HepG2 (cell line): Measurements from ENCODE around the gene TBC1D20. TPM values are rescaled to one million over a fixed set of nuclear protein-coding genes. Genes with fewer than 3 reads are reported as not detected.
"Not testable (repeated sequence)": the region's sequence is repeated elsewhere in the genome, so short reads cannot be mapped to it uniquely, and the experiment has no call there.

Experiments used
- ATAC-seq: fragments of 200-7000 bp; cut with Tn5 transposase; 3 replicates; pipeline ENCODE4 v1.9.1; 2020; ENCODE audit warnings: mild to moderate bottlenecking, moderate library complexity
- BruUV-seq: library from RNA; stranded (reverse); fragments of 400-500 nt; replicated peaks from 2 replicates; lab custom pipeline; 2021; lab: Mats Ljungman, UMichigan
- CTCF ChIA-PET: fragments of 300-600 bp; formaldehyde crosslinking; extraction: SDS; loops from one replicate; lab custom pipeline; 2021; ENCODE audit warnings: low total read pairs, inconsistent platforms, low intra/inter-chr PET ratio; lab: Yijun Ruan, JAX
- POLR2A ChIA-PET: fragments of 350-600 bp; sonication (Branson Sonifier 250); formaldehyde crosslinking; loops from one replicate; lab custom pipeline; 2020; ENCODE audit warnings: antibody characterized with exemption, inconsistent platforms; lab: Yijun Ruan, JAX
- DNase-seq: peaks from one replicate; pipeline ENCODE4 v3.0.0-alpha.2; 2015; ENCODE audit warnings: low spot score
- FAIRE-seq: peaks from 3 replicates; lab custom pipeline; 2011; peaks lifted over from hg19 to GRCh38; lab: Jason Lieb, UNC
- H2AFZ ChIP-seq: one replicate; pipeline ENCODE4 v1.6.1; 2011; ENCODE audit warnings: low read length, inconsistent platforms
- H3K27ac ChIP-seq: fragments of 300-600 bp; 3 replicates; pipeline ENCODE4 v1.8.0; 2011; ENCODE audit warnings: mixed run types, mild to moderate bottlenecking, mixed read lengths, low read length, inconsistent platforms; ENCODE audit not compliant: insufficient read depth; ENCODE audit errors: extremely low read length
- H3K27me3 ChIP-seq, 2 experiments: fragments of 200-600 bp in 1 of 2; 2 replicates in 1 of 2; 3 replicates in 1 of 2; pipeline versions ENCODE4 v1.6.0 to v1.8.0; 2011; ENCODE audit warnings: low read length in 2 of 2, mild to moderate bottlenecking in 2 of 2, moderate library complexity in 2 of 2, inconsistent platforms in 1 of 2; ENCODE audit not compliant: insufficient read depth in 2 of 2, control insufficient read depth in 1 of 2
- H3K36me3 ChIP-seq, 2 experiments: fragments of 200-600 bp in 1 of 2; replicated peaks in 1 of 2; 2 replicates in 1 of 2; 3 replicates in 1 of 2; pipeline versions ENCODE4 v1.5.1 to v1.8.0; 2011; ENCODE audit warnings: low read length in 2 of 2, inconsistent platforms in 1 of 2; ENCODE audit not compliant: insufficient read depth in 2 of 2, control insufficient read depth in 1 of 2
- H3K4me1 ChIP-seq: 2 replicates; pipeline ENCODE4 v1.5.1; 2012; ENCODE audit warnings: low read length, inconsistent platforms; ENCODE audit not compliant: insufficient read depth
- H3K4me2 ChIP-seq: 2 replicates; pipeline ENCODE4 v1.6.0; 2011; ENCODE audit warnings: low read depth, low read length, inconsistent platforms
- H3K4me3 ChIP-seq, 3 experiments: fragments of 200-600 bp in 1 of 3; sonication (generic), shearing (Covaris generic) in 1 of 3; replicated peaks in 1 of 3; 2 replicates each; pipeline ENCODE4 v1.5.1; 2011 to 2016; ENCODE audit warnings: low read length in 3 of 3, inconsistent platforms in 2 of 3, low read depth in 2 of 3, mild to moderate bottlenecking in 2 of 3, control low read depth in 1 of 3, mixed read lengths in 1 of 3; ENCODE audit not compliant: insufficient read depth in 1 of 3
- H3K79me2 ChIP-seq: one replicate; pipeline ENCODE4 v1.6.1; 2011; ENCODE audit warnings: low read length, inconsistent platforms; ENCODE audit not compliant: insufficient read depth
- H3K9ac ChIP-seq: 2 replicates; pipeline ENCODE4 v1.6.0; 2011; ENCODE audit warnings: mild to moderate bottlenecking, low read depth, low read length, inconsistent platforms; ENCODE audit not compliant: insufficient read depth
- H3K9me3 ChIP-seq: 2 replicates; pipeline ENCODE4 v1.5.1; 2012; ENCODE audit warnings: mild to moderate bottlenecking, low read length
- H4K20me1 ChIP-seq: 2 replicates; pipeline ENCODE4 v1.6.0; 2011; ENCODE audit warnings: inconsistent platforms, mild to moderate bottlenecking, low read length, moderate library complexity; ENCODE audit not compliant: insufficient read depth
- BORCS8-MEF2B ChIP-seq: sonication (generic); formaldehyde crosslinking; IDR thresholded peaks from 2 replicates; pipeline ENCODE4 v1.8.0; 2022; ENCODE audit warnings: mild to moderate bottlenecking, missing genetic modification reagents
- CHCHD3 ChIP-seq: sonication (generic); formaldehyde crosslinking; IDR thresholded peaks from 2 replicates; pipeline ENCODE4 v1.8.0; 2022; ENCODE audit warnings: mild to moderate bottlenecking, missing genetic modification reagents, moderate library complexity
- EED ChIP-seq: sonication (generic); formaldehyde crosslinking; IDR thresholded peaks from 2 replicates; pipeline ENCODE4 v1.5.0; 2020; ENCODE audit warnings: mild to moderate bottlenecking, missing genetic modification reagents
- HIVEP1 ChIP-seq: sonication (generic); formaldehyde crosslinking; IDR thresholded peaks from 2 replicates; pipeline ENCODE4 v1.4.0; 2020; ENCODE audit warnings: mild to moderate bottlenecking, missing genetic modification reagents
- SALL1 ChIP-seq: sonication (generic); formaldehyde crosslinking; IDR thresholded peaks from 2 replicates; pipeline ENCODE4 v1.8.0; 2022; ENCODE audit warnings: mild to moderate bottlenecking, missing genetic modification reagents
- SOX6 ChIP-seq, 2 experiments: fragments of 450-650 bp in 1 of 2; sonication (generic) in 1 of 2; formaldehyde crosslinking in 1 of 2; IDR thresholded peaks; 2 replicates each; pipeline versions ENCODE4 v1.4.0 to v1.6.1; 2017 to 2020; ENCODE audit warnings: antibody characterized with exemption in 1 of 2, mild to moderate bottlenecking in 1 of 2, missing genetic modification reagents in 1 of 2
- ZNF460 ChIP-seq: sonication (generic); formaldehyde crosslinking; IDR thresholded peaks from 2 replicates; pipeline ENCODE4 v1.5.1; 2020; ENCODE audit warnings: missing genetic modification reagents, mild to moderate bottlenecking, borderline replicate concordance
- ZNF615 ChIP-seq: sonication (generic); formaldehyde crosslinking; IDR thresholded peaks from 2 replicates; pipeline ENCODE4 v1.5.0; 2020; ENCODE audit warnings: mild to moderate bottlenecking, missing genetic modification reagents, borderline replicate concordance
- WGBS: methylation state at CpG from one replicate; pipeline ENCODE4 v1.1.6; 2017; ENCODE audit warnings: low lambda C conversion rate; 5-methylcytosine and 5-hydroxymethylcytosine counted together
- in situ Hi-C: cut with HindIII; loops from 2 replicates; pipeline ENCODE4 v1.10.0; 2017; ENCODE audit warnings: low pct_unique_long_range_greater_than_20kb; ENCODE audit not compliant: extremely low pct_ligation_motif_present
- intact Hi-C: fragments of 100-400 bp; cut with micrococcal nuclease; formaldehyde crosslinking; loops from one replicate; pipeline ENCODE4 v1.10.0; 2022; ENCODE audit not compliant: unreplicated experiment
- polyA plus RNA-seq, 8 experiments: library from polyadenylated mRNA; depleted of rRNA in 3 of 8; stranded (reverse) in 7 of 8; unstranded in 1 of 8; fragments of >200 nt; fragmentation: Illumina TruSeq in 4 of 8; extraction: Trizol in 4 of 8; gene quantifications; 2 replicates each; pipeline versions ENCODE4 v1.2.1 to v1.2.3, GENCODE V29; 2011 to 2016; ENCODE audit warnings: low read depth in 4 of 8, missing spikeins in 1 of 8, mixed read lengths in 1 of 8; ENCODE audit not compliant: insufficient read depth in 1 of 8
- small RNA-seq, 3 experiments: library from RNA; depleted of rRNA; stranded (forward); fragments of <200 nt; gene quantifications; one replicate each; pipeline ENCODE3, GENCODE V24; 2012; ENCODE audit warnings: low read depth in 2 of 3, low replicate concordance in 1 of 3; ENCODE audit not compliant: insufficient read length in 3 of 3, insufficient read depth in 2 of 3
- total RNA-seq, 5 experiments: library from RNA; depleted of rRNA; stranded (reverse); fragments of >200 nt; fragmentation: Illumina TruSeq; extraction: Trizol; gene quantifications; 2 replicates each; pipeline ENCODE4 v1.2.3, GENCODE V29; 2016; ENCODE audit warnings: low read depth in 1 of 5
- TF ChIP-seq, protein P1 (sequence below): sonication (generic); formaldehyde crosslinking; IDR thresholded peaks from 2 replicates; pipeline ENCODE4 v1.5.1; 2020; ENCODE audit warnings: mild to moderate bottlenecking, missing genetic modification reagents, moderate library complexity

Gene TBC1D20
- total and polyA plus RNA-seq, 2 of the 13 experiments (the other 11 are each of a cell fraction or from before 2014, with no cell fraction given): 36.6 to 47.1 TPM

DNA sequence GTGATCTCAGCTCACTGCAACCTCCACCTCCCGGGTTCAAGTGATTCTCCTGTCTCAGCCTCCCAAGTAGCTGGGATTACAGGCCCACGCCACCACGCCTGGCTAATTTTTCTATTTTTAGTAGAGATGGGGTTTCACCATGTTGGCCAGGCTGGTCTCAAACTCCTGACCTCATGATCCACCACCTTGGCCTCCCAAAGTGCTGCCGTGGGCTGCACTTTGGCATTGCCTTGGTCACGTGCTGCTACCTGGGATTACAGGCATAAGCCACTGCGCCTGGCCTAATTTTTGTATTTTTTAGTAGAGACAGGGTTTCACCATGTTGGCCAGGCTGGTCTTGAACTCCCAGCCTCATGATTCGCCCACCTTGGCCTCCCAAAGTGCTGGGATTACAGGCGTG, 75.7 kb downstream of the TBC1D20 start:
- FAIRE-seq; H3K4me3 ChIP-seq; BruUV-seq; H3K9me3 ChIP-seq; DNase-seq; H3K27me3 ChIP-seq; H3K4me2 ChIP-seq; CTCF ChIA-PET; intact Hi-C loops; H3K27ac ChIP-seq; H3K9ac ChIP-seq; in situ Hi-C loops; H2AFZ ChIP-seq; ATAC-seq; TF ChIP-seq SOX6 (IDR thresholded peaks at IDR 0.05): not testable (repeated sequence)
- TF ChIP-seq CHCHD3 (CRISPR knock-in tag) (0 out of 2 replicates have a peak, but pooled peaks have one; percentile 37), HIVEP1 (CRISPR knock-in tag) (peak; percentile 44; the same call in 1 of the 2 replicates), ZNF460 (0 out of 2 replicates have a peak, but pooled peaks have one; percentile 26), SOX6 (CRISPR knock-in tag; IDR thresholded peaks at IDR 0.05) (0 out of 2 replicates have a peak, but pooled peaks have one; percentile 16), EED (peak; percentile 51; the same call in 1 of the 2 replicates), SALL1 (CRISPR knock-in tag) (peak; percentile 18; the same call in 1 of the 2 replicates), ZNF615 (CRISPR knock-in tag) (0 out of 2 replicates have a peak, but pooled peaks have one; percentile 7), BORCS8-MEF2B (peak; percentile 9; the same call in 1 of the 2 replicates)
- TF ChIP-seq, protein P1, sequence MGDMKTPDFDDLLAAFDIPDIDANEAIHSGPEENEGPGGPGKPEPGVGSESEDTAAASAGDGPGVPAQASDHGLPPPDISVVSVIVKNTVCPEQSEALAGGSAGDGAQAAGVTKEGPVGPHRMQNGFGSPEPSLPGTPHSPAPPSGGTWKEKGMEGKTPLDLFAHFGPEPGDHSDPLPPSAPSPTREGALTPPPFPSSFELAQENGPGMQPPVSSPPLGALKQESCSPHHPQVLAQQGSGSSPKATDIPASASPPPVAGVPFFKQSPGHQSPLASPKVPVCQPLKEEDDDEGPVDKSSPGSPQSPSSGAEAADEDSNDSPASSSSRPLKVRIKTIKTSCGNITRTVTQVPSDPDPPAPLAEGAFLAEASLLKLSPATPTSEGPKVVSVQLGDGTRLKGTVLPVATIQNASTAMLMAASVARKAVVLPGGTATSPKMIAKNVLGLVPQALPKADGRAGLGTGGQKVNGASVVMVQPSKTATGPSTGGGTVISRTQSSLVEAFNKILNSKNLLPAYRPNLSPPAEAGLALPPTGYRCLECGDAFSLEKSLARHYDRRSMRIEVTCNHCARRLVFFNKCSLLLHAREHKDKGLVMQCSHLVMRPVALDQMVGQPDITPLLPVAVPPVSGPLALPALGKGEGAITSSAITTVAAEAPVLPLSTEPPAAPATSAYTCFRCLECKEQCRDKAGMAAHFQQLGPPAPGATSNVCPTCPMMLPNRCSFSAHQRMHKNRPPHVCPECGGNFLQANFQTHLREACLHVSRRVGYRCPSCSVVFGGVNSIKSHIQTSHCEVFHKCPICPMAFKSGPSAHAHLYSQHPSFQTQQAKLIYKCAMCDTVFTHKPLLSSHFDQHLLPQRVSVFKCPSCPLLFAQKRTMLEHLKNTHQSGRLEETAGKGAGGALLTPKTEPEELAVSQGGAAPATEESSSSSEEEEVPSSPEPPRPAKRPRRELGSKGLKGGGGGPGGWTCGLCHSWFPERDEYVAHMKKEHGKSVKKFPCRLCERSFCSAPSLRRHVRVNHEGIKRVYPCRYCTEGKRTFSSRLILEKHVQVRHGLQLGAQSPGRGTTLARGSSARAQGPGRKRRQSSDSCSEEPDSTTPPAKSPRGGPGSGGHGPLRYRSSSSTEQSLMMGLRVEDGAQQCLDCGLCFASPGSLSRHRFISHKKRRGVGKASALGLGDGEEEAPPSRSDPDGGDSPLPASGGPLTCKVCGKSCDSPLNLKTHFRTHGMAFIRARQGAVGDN: peak; percentile 27
- POLR2A ChIA-PET: interaction anchor here (0.6 to 29.0 kb wide), 3 partner anchors 11 to 53 kb away, joined by 5 to 1587 read pairs (median 909); partner anchors contain the start of gene RBCK1
- Histone ChIP-seq H3K36me3 (peaks cover 36 to 88% of the 10 kb centered on the region in 2 experiments), H3K79me2 (peaks cover 82% of the 10 kb centered on the region), H3K4me1 (peaks cover 77% of the 10 kb centered on the region), H4K20me1 (peaks cover 35% of the 10 kb centered on the region)
- WGBS: 97% methylated on average over 8 of the region's 8 CpGs

Small RNAs within 50 kb of the gene (small RNA-seq; reads per million reads assigned to genes)
- gene RF00019: 0 reads per million in 3 experiments

Other genes with a start within 250 kb of the TBC1D20 start
- not detected in 2 replicates for gene DEFB129, start 235.3 kb downstream of the TBC1D20 start, total RNA-seq (2016; rRNA removed; fragmentation: Illumina TruSeq; extraction: Trizol)
- gene DEFB129, start 235.3 kb downstream of the TBC1D20 start, polyA plus RNA-seq (2011; rRNA removed): not detected in 2 replicates
- not detected in 2 replicates for gene DEFB132, start 204.8 kb downstream of the TBC1D20 start, total RNA-seq (2016; rRNA removed; fragmentation: Illumina TruSeq; extraction: Trizol)
- not detected in 2 replicates for gene DEFB132, start 204.8 kb downstream of the TBC1D20 start, polyA plus RNA-seq (2011; rRNA removed)
- 3.8 and 4.7 TPM in 2 replicates for gene C20orf96, start 171.8 kb downstream of the TBC1D20 start, total RNA-seq (2016; rRNA removed; fragmentation: Illumina TruSeq; extraction: Trizol)
- gene C20orf96, start 171.8 kb downstream of the TBC1D20 start, polyA plus RNA-seq (2011; rRNA removed): 18.2 and 20.6 TPM in 2 replicates
- 56.2 and 63.0 TPM in 2 replicates for gene ZCCHC3, start 165.0 kb downstream of the TBC1D20 start, total RNA-seq (2016; rRNA removed; fragmentation: Illumina TruSeq; extraction: Trizol)
- gene ZCCHC3, start 165.0 kb downstream of the TBC1D20 start, polyA plus RNA-seq (2011; rRNA removed): 43.8 and 46.6 TPM in 2 replicates
- gene SOX12, start 137.0 kb downstream of the TBC1D20 start, total RNA-seq (2016; rRNA removed; fragmentation: Illumina TruSeq; extraction: Trizol): 12.1 and 18.7 TPM in 2 replicates
- gene SOX12, start 137.0 kb downstream of the TBC1D20 start, polyA plus RNA-seq (2011; rRNA removed): 10.0 and 11.5 TPM in 2 replicates
- 28.4 and 32.3 TPM in 2 replicates for gene NRSN2, start 115.4 kb downstream of the TBC1D20 start, total RNA-seq (2016; rRNA removed; fragmentation: Illumina TruSeq; extraction: Trizol)
- gene NRSN2, start 115.4 kb downstream of the TBC1D20 start, polyA plus RNA-seq (2011; rRNA removed): 49.4 and 63.3 TPM in 2 replicates
- 106 and 115 TPM in 2 replicates for gene TRIB3, start 81.8 kb downstream of the TBC1D20 start, total RNA-seq (2016; rRNA removed; fragmentation: Illumina TruSeq; extraction: Trizol)
- 150 and 241 TPM in 2 replicates for gene TRIB3, start 81.8 kb downstream of the TBC1D20 start, polyA plus RNA-seq (2011; rRNA removed)
- gene RBCK1, start 54.2 kb downstream of the TBC1D20 start, total RNA-seq (2016; rRNA removed; fragmentation: Illumina TruSeq; extraction: Trizol): 121 and 149 TPM in 2 replicates
- 215 and 270 TPM in 2 replicates for gene RBCK1, start 54.2 kb downstream of the TBC1D20 start, polyA plus RNA-seq (2011; rRNA removed)
- gene CSNK2A1, start 81.3 kb upstream of the TBC1D20 start, total RNA-seq (2016; rRNA removed; fragmentation: Illumina TruSeq; extraction: Trizol): 231 and 288 TPM in 2 replicates
- 131 and 153 TPM in 2 replicates for gene CSNK2A1, start 81.3 kb upstream of the TBC1D20 start, polyA plus RNA-seq (2011; rRNA removed)
- not detected in 2 replicates for gene TCF15, start 147.8 kb upstream of the TBC1D20 start, total RNA-seq (2016; rRNA removed; fragmentation: Illumina TruSeq; extraction: Trizol)
- gene TCF15, start 147.8 kb upstream of the TBC1D20 start, polyA plus RNA-seq (2011; rRNA removed): not detected in 2 replicates
- gene SRXN1, start 190.7 kb upstream of the TBC1D20 start, total RNA-seq (2016; rRNA removed; fragmentation: Illumina TruSeq; extraction: Trizol): 87.7 and 98.2 TPM in 2 replicates
- gene SRXN1, start 190.7 kb upstream of the TBC1D20 start, polyA plus RNA-seq (2011; rRNA removed): 29.9 and 41.3 TPM in 2 replicates
- gene SCRT2, start 213.3 kb upstream of the TBC1D20 start, total RNA-seq (2016; rRNA removed; fragmentation: Illumina TruSeq; extraction: Trizol): not detected in 2 replicates
- gene SCRT2, start 213.3 kb upstream of the TBC1D20 start, polyA plus RNA-seq (2011; rRNA removed): not detected in 2 replicates